Measurements from ENCODE around the gene TBC1D30. TPM values are rescaled to one million over a fixed set of nuclear protein-coding genes. Genes with fewer than 3 reads are reported as not detected.

The TBC1D30 gene, protein sequence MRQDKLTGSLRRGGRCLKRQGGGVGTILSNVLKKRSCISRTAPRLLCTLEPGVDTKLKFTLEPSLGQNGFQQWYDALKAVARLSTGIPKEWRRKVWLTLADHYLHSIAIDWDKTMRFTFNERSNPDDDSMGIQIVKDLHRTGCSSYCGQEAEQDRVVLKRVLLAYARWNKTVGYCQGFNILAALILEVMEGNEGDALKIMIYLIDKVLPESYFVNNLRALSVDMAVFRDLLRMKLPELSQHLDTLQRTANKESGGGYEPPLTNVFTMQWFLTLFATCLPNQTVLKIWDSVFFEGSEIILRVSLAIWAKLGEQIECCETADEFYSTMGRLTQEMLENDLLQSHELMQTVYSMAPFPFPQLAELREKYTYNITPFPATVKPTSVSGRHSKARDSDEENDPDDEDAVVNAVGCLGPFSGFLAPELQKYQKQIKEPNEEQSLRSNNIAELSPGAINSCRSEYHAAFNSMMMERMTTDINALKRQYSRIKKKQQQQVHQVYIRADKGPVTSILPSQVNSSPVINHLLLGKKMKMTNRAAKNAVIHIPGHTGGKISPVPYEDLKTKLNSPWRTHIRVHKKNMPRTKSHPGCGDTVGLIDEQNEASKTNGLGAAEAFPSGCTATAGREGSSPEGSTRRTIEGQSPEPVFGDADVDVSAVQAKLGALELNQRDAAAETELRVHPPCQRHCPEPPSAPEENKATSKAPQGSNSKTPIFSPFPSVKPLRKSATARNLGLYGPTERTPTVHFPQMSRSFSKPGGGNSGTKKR
- total RNA-seq = 0.34 and 0.45 TPM in 2 replicates

GRCh38 chr12:64824500-64825142, at the start of gene TBC1D30:
Gene TBC1D30, plus strand, starts transcription at chr12:64824647. Its CDS starts 233 bp downstream, at chr12:64824880.

Other genes with a start within 250 kb of the TBC1D30 start
- gene RASSF3, start 214.2 kb upstream of the TBC1D30 start, total RNA-seq = 9.2 and 9.8 TPM in 2 replicates
- gene GNS, start 65.2 kb upstream of the TBC1D30 start, total RNA-seq = 60.9 and 61.9 TPM in 2 replicates

Measured in bronchus fibroblast of lung (primary cell).